Measurements from ENCODE around the gene FNDC3B.
A peak's percentile ranks its signal among the peaks of the same experiment; 100 is the strongest.

FNDC3B gene

DNA sequence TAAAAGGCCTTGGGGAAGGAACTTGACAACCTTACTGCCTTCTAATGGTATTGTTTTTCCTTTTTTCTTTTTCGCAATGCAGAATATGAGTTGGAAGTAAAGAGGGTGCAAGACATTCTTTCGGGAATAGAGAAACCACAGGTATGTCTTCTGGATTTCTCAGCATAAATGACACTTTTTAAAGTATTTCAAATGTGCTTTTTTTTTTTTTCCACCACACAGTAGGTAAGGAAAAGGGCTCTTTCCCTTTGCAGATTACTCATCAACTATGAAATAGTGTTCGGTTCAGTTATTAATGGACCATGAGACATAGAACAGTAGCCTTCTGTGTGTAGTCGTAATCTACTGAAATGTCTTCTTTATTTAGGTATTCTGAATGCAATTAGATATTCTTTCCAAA lies 246.5 kb downstream of the FNDC3B start:
- DNase-seq (ENCODE audit: low read depth in 2 of 2), result peak; percentile 60 to 65

DNA sequence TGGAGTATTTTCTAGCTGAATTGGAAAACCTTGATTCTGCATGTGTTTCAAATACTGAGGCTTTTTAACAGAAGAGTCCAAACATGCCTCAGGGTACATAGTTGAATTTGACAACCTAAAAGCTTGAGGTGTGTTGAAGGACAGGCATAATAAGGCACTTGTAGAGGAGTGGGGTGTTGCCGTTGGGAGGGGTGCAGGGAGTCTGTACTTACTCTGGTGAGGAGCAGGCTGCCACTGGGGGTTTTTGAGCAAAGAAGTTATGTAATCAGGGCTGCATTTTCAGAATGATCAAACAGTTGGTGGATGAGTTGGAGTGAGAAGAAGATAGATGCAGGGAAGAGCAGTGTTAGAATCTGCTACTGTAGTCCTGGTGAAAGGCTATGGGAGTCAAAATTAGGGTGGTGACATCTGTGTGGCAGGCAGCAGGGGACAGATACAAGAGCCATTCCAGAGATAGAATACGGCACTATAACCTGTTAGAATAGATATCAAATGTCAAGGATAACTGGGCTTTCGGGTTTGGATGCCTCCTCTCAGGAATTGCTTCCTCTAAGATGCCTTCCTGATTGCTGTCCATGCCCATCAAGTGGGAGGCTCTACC lies 247.3 kb downstream of the FNDC3B start:
- DNase-seq (ENCODE audit: low read depth in 2 of 2), result no peak

DNA sequence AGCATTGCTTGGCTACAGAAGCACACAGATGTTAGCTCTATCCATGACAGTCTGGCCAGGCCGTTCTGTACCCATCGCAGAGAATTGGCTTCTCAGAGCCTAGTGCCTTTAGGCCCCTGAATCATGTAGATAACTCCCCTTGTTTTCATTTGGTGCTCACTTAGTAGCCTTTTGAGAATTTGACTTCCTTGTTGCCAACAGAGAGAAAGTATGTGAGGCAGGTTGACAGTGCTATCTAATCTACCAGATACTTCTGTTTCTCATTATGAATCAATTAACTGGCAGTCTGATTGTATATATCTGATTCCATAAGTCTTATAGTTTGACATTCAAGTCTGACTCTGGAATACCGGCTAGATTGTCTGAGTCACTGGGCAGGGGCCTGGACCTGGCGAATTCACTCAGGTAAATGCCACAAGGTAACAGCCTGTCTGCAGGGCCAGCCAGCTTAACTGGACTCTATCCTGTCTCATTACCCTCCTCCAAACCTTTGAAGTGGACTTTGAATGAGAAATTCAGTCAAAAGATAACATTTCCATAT lies 248.6 kb downstream of the FNDC3B start:
- no peak for DNase-seq (ENCODE audit: low read depth in 2 of 2)

DNA sequence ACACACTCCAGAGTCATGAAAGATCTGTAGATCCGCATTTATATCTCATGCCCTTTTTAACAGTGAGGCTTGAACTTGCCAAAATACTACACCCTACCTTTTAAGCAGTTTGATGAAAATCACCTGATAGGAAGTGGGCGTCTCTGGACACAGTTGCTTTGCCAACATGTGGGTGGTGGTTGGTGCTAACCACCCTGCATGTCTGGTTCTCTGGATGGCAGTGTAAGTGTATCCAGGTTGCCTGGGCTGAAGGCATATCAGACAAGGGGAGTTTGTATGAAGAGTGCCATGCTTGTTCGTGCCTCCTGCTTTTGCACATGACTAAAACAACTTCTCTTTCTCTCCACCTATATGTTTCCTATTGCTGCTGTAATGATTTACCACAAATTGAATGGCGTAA lies 249.3 kb downstream of the FNDC3B start:
- DNase-seq (ENCODE audit: low read depth in 2 of 2), result no peak

DNA sequence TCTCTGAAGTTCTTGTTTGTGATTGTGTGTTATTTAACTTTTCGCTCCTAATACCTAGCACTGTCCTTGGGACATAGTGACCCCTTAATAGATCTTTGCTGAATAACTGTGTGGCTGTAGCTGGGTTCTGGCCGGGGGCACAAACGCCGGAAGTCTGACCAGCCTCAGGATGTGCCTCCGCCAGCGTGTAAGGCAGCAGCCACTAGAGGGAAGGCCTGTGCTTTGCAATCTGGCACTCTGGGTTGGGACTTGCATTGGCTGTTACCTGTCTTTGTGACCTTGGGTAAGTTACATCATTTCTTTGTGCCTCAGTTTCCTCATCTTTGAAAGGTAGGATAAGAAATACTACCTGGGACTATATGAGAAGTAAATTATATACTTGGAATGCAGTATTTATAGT lies 250.2 kb downstream of the FNDC3B start:
- no peak for DNase-seq (ENCODE audit: low read depth in 2 of 2)

DNA sequence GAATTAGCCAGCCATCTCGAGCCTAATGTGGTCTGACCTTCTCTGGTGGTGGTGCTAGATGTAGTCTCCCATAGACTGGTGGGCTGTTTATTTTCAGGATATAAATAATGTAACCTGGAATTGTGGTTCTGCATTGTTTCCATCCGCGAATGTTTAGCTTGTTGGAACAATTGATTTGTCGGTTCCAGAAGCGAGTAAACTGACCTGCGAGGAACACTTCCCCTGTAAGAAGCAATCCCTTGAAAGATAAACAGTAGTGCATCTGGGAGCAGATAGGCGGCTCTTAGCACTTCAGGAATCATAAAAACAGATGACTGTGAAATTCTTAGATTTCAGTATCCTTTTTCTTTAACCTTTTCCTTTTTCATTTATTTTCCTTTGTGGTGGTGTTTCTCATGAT lies 251.1 kb downstream of the FNDC3B start:
- DNase-seq (ENCODE audit: low read depth in 2 of 2), result no peak

DNA sequence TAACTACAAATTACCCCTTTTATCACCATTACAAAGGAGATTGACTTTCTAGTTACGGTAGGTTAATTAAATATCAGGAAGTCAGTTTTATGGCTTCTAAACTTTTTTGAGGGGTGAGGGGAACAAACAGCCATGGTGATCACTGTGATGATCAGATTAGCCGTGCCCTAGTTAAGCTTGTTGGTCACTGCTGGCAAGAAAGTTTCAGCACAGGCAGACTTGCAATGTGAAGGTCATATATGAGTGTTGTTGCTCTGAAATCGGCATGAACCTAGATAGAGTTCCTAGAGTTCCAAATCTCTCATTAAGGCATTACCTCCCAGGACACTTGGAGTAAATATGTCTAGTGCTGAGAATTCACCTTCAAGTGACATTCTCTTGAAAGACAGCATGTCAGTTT lies 252.3 kb downstream of the FNDC3B start:
- no peak for DNase-seq (ENCODE audit: low read depth in 2 of 2)

DNA sequence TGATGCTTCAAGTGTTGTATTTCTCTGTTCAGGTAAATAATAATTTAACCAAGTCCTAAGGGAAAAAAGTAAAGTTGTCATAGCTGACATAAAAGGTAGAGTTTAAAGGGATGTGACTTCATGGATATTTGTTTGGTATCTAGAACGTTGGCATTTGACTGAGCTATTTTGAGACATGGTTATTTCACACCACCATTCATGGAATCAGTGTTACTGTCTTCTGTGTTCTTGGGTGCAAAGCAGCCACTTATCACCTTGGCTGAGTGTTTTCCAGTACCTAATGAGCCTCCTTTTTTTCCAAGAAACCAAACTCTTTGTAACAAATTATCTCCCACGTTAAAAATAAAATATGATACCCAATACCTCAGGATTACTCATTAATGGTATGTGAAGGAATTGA lies 253.0 kb downstream of the FNDC3B start:
- no peak for DNase-seq (ENCODE audit: low read depth in 2 of 2)

DNA sequence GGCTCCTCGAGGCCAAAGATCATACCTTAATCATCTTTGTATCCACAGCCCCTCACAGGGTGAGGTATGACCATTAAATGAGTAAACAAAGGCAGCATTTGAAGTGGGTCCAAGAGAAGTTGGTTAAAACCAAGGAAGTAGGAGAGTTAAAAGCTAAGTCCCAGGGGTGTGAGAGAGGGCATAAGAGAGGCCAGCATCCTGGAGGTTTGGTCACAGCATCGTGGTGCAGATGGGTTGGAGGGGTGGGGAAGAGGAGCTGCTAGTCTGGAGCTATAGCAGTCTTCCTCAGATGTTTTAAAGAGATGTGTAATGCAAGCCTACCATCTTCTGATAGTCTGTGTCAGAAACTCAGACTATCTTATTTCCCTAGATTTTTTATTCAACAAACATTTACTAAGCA lies 253.7 kb downstream of the FNDC3B start:
- DNase-seq (ENCODE audit: low read depth in 2 of 2), result no peak

DNA sequence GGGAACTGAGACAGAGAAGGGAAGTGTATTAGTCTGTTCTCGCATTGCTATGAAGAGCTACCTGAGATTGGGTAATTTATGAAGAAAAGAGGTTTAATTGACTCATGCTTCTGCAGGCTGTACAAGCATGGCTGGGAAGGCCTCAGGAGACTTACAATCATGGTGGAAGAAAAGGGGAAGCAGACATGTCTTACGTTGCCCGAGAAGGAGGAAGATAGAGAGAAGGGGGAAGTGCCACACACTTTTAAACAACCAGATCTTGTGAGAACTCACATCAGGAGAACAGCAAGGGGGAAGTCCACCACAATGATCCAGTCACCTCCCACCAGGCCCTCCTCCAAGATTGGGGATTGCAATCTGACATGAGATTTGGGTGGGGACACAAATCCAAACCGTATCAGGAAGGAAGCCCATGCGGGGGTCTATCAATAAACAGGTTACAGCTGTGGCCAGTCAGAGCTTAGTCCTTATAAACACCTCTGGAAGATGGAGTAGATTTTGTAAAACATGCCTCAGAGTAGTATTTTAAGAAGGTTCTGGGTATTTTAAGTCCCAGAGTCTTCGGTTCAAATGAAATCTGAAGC lies 254.9 kb downstream of the FNDC3B start:
- DNase-seq (ENCODE audit: low read depth in 2 of 2), result no peak

DNA sequence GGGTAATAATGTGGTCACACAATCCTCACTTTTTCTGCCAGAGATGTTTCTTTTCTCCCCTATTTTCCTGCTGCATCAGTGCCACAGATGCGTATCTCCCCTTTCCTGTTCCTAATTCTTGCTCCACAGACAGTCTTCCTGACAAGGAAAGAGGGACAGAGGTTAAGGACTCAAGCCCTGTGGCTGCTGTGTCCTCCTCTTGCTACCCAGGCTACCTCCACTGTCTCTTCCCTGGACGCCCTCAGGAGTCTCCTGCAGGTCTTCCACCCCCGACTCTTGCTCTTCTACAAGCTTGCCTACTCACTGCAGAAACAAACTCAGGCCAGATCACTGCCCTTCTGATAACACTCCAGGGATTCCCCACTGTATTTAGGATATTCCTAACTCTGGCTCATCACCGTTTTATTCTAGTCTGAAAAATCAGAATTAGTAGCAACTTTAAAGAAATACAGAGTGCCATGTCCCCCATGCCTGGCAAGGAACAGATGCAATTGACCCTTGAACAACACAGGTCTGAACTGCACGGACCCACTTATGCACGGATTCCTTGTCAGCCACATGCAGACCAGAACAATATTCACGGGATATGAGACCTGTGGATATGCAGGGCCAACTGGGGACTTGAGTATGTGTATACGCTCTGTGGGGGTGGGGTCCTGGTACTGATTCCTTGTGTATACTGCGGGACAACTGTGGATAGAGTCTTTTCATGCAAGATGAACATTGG lies 257.0 kb downstream of the FNDC3B start:
- no peak for DNase-seq (ENCODE audit: low read depth in 2 of 2)

DNA sequence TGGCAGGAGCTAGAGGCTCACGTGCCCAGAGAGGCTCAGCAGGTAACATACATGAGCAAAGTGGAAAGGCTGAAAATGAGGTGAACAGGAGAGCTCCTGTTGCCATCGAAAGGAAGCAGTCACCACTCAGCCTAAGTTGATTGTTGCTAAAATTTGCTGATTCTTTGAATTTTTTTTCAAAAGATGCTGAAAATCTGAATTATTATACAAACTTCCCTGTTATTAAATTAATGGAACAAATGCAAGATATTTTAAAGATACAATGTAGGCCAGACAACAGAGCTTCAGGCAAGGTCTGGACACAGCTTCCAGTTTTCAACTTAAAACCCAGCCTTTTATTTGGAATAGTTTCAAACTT lies 257.6 kb downstream of the FNDC3B start:
- no peak for DNase-seq (ENCODE audit: low read depth in 2 of 2)

DNA sequence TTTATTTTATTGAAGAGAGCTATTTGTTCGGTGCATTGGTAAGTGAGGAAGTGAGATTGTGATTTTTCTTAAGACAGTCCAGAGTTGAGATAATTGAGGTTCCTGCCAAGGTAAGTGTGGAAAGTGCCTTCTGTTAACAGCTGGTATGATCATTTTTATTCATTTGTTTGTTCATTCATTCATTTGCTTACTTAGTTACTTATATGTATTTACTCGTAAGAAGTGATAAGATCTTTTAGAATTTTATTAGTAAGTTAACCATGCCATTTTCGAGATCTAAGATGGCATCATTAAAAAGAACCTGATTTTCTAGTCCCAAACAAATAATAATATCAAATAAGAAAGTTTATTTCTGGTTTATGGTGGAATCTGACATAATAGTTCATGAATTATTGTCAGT lies 258.9 kb downstream of the FNDC3B start:
- no peak for DNase-seq (ENCODE audit: low read depth in 2 of 2)

DNA sequence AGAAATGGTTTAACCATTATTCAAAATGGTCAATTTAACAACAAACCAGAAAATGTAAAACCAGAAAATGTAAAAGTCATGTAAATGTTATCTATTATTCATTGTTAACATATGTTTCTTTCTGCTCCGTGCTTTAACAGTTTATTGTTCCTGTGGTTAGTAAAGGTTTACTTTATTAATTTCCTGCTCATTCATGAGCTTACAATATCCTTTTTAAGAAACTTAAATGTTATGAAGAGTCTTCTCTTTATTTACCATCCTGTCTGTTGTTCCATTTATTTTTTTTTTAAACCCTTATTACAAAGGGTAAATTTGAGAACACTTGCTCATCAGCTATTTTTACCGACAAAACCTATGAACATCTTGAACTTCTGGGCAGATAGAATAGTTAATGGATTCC lies 260.8 kb downstream of the FNDC3B start:
- DNase-seq (ENCODE audit: low read depth in 2 of 2), result no peak

DNA sequence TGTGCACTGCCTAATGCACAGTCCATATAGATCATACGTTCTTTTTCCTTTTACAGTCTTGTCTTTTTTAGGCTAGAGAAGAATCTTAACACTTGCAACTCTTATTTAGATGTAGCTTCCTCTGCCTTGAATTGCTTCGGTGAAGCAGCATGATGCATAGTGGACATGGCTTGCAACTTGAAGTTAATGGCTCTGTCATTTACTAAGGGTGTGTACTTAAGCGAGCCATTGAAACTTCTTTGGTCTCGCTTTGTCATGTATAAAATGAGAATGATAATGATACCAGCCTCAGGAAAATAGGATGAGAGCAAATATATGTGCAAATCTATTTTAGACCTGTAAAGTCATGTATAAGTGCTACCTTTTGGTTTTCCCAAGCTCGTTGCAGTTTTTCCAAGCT lies 261.5 kb downstream of the FNDC3B start:
- DNase-seq (ENCODE audit: low read depth in 2 of 2), result no peak

DNA sequence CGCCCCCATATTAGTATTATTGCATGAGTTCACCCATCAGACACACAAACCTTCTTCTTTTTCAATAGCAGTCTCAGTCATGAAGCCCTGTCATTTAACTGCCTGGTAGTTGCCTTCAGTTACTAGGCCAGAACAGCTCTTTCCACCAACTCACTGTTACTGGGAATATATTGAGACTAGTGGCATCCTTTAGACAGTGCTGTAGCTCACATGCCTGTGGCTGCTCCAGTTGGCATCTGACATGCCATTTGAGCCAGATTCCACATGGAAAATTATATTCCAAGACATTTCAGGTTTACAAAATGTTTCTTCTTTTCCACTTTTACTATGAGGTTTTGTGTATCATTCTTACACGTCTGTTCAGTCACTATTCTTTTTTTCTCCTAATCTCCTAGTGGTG lies 262.8 kb downstream of the FNDC3B start:
- DNase-seq (ENCODE audit: low read depth in 2 of 2), result no peak

DNA sequence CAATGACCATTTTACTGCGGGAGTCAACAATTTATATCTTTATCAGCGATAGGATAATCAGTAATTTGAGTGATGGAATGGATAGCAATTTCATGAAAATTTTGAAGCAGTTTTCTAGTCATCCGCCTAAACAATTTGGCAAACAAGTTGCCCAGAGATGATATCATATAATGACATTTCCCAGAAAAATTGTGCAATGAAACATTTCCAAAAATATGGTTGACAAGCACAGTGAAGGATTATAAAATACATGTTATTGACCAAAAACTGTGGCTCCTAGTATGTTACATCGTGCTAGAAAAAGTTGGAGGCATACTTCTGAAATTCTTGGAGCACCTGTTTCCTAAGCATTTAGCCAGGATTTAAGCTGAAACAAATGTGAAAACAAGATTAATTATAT lies 263.8 kb downstream of the FNDC3B start:
- DNase-seq (ENCODE audit: low read depth in 2 of 2), result no peak

DNA sequence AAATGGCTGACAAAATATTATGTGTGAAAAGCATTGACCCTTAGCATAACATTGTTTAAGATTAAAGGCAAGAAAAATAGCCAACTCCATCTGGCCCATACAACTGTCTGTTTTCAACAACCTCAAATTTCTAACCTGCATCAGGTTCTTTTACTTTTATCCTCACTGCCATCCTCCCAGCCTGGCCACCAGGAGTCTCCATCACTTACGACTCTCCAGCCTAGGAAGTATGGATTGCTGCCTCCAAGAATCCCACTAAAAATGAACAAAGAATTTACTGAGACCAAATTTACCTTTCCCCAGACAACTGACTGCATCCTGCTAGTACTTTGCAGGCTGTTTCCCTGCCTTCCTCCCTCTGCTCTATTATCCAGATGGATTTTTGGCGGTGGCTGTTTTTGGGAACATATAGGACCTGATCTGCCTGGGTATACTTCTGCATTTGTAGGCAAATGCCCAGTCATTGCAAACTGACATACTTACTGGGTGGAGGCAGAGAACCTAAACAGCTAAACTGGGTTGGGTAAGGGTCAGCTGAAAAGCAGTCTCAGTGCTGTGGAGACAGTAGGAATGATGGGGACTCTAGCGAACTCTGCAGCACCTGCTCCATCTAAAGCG lies 264.7 kb downstream of the FNDC3B start:
- no peak for DNase-seq (ENCODE audit: low read depth in 2 of 2)

DNA sequence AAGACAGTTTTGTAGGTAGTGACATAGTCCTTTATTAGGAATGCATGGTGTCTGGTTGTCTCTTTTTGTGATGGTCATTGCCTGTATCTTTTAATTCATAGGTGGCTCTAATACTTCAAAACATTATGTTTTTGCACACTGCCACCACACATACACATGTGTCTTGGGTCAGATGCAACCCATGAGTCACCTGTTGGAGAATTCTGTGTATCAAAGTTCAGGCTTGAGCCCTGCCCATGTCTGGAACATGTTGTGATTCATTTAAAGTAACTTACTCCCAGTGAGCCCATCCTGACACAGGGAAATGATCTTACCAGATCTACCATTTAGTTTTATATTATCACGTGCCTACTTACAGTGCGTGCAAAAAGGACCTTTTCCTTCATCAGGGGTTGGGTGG lies 266.2 kb downstream of the FNDC3B start:
- no peak for DNase-seq (ENCODE audit: low read depth in 2 of 2)

DNA sequence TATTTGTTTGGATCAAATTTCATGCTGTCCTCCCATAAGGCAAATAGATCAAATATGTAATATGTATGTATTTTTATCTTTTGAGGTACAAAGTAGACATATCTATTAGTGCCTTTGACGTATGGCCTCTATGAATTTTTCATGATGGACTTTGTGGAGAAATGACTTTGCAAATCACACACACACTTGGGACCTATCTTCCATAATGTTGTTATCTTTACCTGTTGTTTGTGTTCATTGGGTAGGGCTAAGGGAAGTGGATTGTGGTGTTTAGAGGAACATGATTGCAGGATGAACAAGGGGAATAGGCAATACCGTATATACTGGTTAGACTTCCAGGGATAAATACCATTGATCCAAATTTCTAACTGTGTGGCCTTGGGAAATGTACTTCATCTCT lies 266.6 kb downstream of the FNDC3B start:
- no peak for DNase-seq (ENCODE audit: low read depth in 2 of 2)

DNA sequence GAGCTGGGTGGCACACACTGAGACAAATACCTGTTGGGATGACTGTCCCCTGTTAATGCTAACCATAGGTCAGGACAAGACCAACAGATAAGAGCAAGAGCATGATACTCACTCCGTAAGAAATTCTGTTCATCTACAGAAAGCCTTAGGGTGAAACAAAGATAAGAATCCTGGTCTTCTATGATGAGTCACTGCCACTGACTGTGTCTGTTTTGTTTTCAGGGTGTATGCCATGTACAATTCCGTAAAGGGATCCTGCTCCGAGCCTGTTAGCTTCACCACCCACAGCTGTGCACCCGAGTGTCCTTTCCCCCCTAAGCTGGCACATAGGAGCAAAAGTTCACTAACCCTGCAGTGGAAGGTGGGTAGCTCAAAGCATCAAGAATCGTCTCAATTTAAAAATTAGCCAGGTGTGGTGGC lies 267.8 kb downstream of the FNDC3B start:
- no peak for DNase-seq (ENCODE audit: low read depth in 2 of 2)

DNA sequence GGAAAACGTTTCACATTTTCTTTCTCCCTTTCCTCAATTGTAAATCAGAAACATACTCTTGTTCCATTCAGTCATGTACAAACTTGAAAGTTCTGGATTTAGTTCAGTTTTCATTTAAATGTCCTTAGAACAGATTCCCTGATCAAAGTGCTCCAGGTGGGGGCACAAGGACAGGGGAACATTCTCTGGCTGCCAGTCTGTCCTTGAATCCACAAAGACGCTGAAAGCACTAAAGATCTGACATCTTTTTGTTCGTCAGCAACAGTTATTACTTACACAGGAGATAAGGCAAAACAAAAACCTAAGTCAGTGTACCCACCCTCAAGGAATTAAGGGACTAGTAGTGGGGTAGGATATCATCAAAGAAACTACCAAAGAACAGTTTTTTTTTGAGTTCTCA lies 269.7 kb downstream of the FNDC3B start:
- DNase-seq (ENCODE audit: low read depth in 2 of 2), result no peak

Measured in fibroblast of skin of left quadriceps (primary cell).